SW 1271 (cell line): ENCODE results near the gene INPP5K.

Experiments used
- DNase-seq, 2 experiments: peaks; one replicate each; lab custom pipeline; 2025; lab: John Stamatoyannopoulos, UW

The INPP5K gene

GRCh38 chr17:1505586-1505985 lies 10.8 kb downstream of the INPP5K start:
- DNase-seq: no peak

- no peak for DNase-seq
Observed at GRCh38 chr17:1504866-1505265, 11.5 kb downstream of the INPP5K start.

GRCh38 chr17:1503699-1504098 lies 12.7 kb downstream of the INPP5K start:
- no peak for DNase-seq

- no peak for DNase-seq
Observed at GRCh38 chr17:1498869-1499268, 17.5 kb downstream of the INPP5K start.

- no peak for DNase-seq
Observed at GRCh38 chr17:1498233-1498632, 18.2 kb downstream of the INPP5K start.

- no peak for DNase-seq
Observed at GRCh38 chr17:1497831-1498230, 18.6 kb downstream of the INPP5K start.

GRCh38 chr17:1496869-1497268 lies 19.5 kb downstream of the INPP5K start:
- DNase-seq: no peak

- DNase-seq: no peak
Observed at GRCh38 chr17:1495265-1495989, 21.0 kb downstream of the INPP5K start.

- no peak for DNase-seq
Observed at GRCh38 chr17:1494736-1495253, 21.6 kb downstream of the INPP5K start.

- no peak for DNase-seq
Observed at GRCh38 chr17:1494203-1494602, 22.2 kb downstream of the INPP5K start.

GRCh38 chr17:1493291-1493980 lies 23.0 kb downstream of the INPP5K start:
- DNase-seq: no peak

- DNase-seq: no peak
Observed at GRCh38 chr17:1492249-1493206, 23.9 kb downstream of the INPP5K start, which contains the start of gene MYO1C. Gene MYO1C (minus strand): TSS chr17:1492686. CDS start chr17:1492487, 199 bp downstream.

GRCh38 chr17:1491443-1492248 lies 24.8 kb downstream of the INPP5K start:
- DNase-seq: peak in 1 of 2 experiments; percentile 17

- peak in 1 of 2 experiments; percentile 60 for DNase-seq
Observed at GRCh38 chr17:1490643-1491442, 25.6 kb downstream of the INPP5K start.

GRCh38 chr17:1488826-1489270 lies 27.6 kb downstream of the INPP5K start:
- no peak for DNase-seq

GRCh38 chr17:1487939-1488825 lies 28.2 kb downstream of the INPP5K start:
- peak; percentile 68 to 74 for DNase-seq

GRCh38 chr17:1486802-1487695 lies 29.4 kb downstream of the INPP5K start:
- DNase-seq: peak; percentile 55 to 82
